Neural crest cell (in vitro differentiated cells): Measurements from ENCODE around the gene DCAF16. TPM values are rescaled to one million over a fixed set of nuclear protein-coding genes. Genes with fewer than 3 reads are reported as not detected.
"Not testable (repeated sequence)": the region's sequence is repeated elsewhere in the genome, so short reads cannot be mapped to it uniquely, and the experiment has no call there.

Experiments used
- DNase-seq: peaks from one replicate; pipeline ENCODE4 v3.0.0; 2021; ENCODE audit warnings: low read depth, mixed read lengths, low spot score
- H3K27ac Mint-ChIP-seq: one replicate; pipeline ENCODE4 v1.8.0; 2021; ENCODE audit warnings: mild to moderate bottlenecking, mixed read lengths; ENCODE audit not compliant: unreplicated experiment
- H3K27me3 Mint-ChIP-seq: 2 replicates; pipeline ENCODE4 v1.8.0; 2021; ENCODE audit warnings: low read depth, mild to moderate bottlenecking, mixed read lengths
- H3K36me3 Mint-ChIP-seq: 2 replicates; pipeline ENCODE4 v1.8.0; 2021; ENCODE audit warnings: low read depth, mild to moderate bottlenecking, mixed read lengths
- H3K4me1 Mint-ChIP-seq: 2 replicates; pipeline ENCODE4 v1.8.0; 2021; ENCODE audit warnings: mixed read lengths
- H3K4me3 Mint-ChIP-seq: one replicate; pipeline ENCODE4 v1.8.0; 2021; ENCODE audit warnings: mild to moderate bottlenecking, mixed read lengths
- H3K9me3 Mint-ChIP-seq: 2 replicates; pipeline ENCODE4 v1.8.0; 2021; ENCODE audit warnings: mixed read lengths
- CTCF ChIP-seq: fragments of 200-600 bp; sonication (generic); conservative IDR thresholded peaks from 2 replicates; pipeline ENCODE4 v1.5.0; 2021; ENCODE audit warnings: antibody characterized with exemption, mild to moderate bottlenecking
- long read RNA-seq: library from polyadenylated mRNA; unstranded; transcript quantifications from one replicate; pipeline ENCODE4 v2.0.0, GENCODE V29; 2020
- total RNA-seq: library from RNA; stranded (reverse); gene quantifications from 2 replicates; pipeline ENCODE4 v1.2.1, GENCODE V29; 2021

DCAF16 gene
- 57.4 and 58.2 TPM in 2 replicates for total RNA-seq
- long read RNA-seq, full-length matches to known transcripts, result 10 of 29 reads
- long read RNA-seq, partial matches to known transcripts, result 9 of 29 reads
- long read RNA-seq, other reads (novel, unspliced or antisense), result 10 of 29 reads

GRCh38 chr4:17810260-17811077 is at the start of gene DCAF16, which contains the start of gene NCAPG:
Gene DCAF16, minus strand, starts transcription at chr4:17810757. Its CDS starts 6,616 bp downstream, at chr4:17804141.
Gene NCAPG, plus strand, starts transcription at chr4:17810979. Its CDS starts 99 bp downstream, at chr4:17811078.
- Mint-ChIP-seq H3K9me3 (no peaks in the 10 kb centered on the region), H3K4me3 (peak within 1 kb of the TSS; percentile 97), H3K27ac (peak within 1 kb of the TSS; percentile 99), H3K4me1 (peaks cover 54% of the 10 kb centered on the region), H3K36me3 (peaks cover 6% of the 10 kb centered on the region), H3K27me3 (no peaks in the 10 kb centered on the region)
- no peak for TF ChIP-seq CTCF
- peak; percentile 99 for DNase-seq

- Mint-ChIP-seq H3K27ac (no peak overlapping the region), H3K9me3 (peaks cover 27% of the 10 kb centered on the region), H3K27me3 (no peaks in the 10 kb centered on the region), H3K4me1 (no peaks in the 10 kb centered on the region), H3K4me3 (no peak overlapping the region), H3K36me3 (peaks cover 47% of the 10 kb centered on the region)
- DNase-seq, result no peak
- TF ChIP-seq CTCF, result no peak
These were observed 49.3 kb upstream of the DCAF16 start for GRCh38 chr4:17859793-17860406.

- H3K27ac Mint-ChIP-seq, result no peak overlapping the region
- no peaks in the 10 kb centered on the region for H3K4me1 Mint-ChIP-seq
- H3K4me3 Mint-ChIP-seq, result no peak overlapping the region
- peaks cover 30% of the 10 kb centered on the region for H3K36me3 Mint-ChIP-seq
- no peak for DNase-seq
- no peaks in the 10 kb centered on the region for H3K27me3 Mint-ChIP-seq
- TF ChIP-seq CTCF, result no peak
- no peaks in the 10 kb centered on the region for H3K9me3 Mint-ChIP-seq
These were observed 43.5 kb upstream of the DCAF16 start for GRCh38 chr4:17854036-17854435.

GRCh38 chr4:17851959-17852358 is 41.4 kb upstream of the DCAF16 start:
- H3K27ac Mint-ChIP-seq, result no peak overlapping the region
- no peak for TF ChIP-seq CTCF
- peaks cover 2% of the 10 kb centered on the region for H3K27me3 Mint-ChIP-seq
- no peak overlapping the region for H3K4me3 Mint-ChIP-seq
- H3K4me1 Mint-ChIP-seq, result no peaks in the 10 kb centered on the region
- H3K36me3 Mint-ChIP-seq, result peaks cover 40% of the 10 kb centered on the region
- peaks cover 3% of the 10 kb centered on the region for H3K9me3 Mint-ChIP-seq
- DNase-seq, result no peak

- not testable (repeated sequence) for H3K9me3 Mint-ChIP-seq, H3K4me3 Mint-ChIP-seq, H3K27ac Mint-ChIP-seq, H3K4me1 Mint-ChIP-seq, DNase-seq, H3K27me3 Mint-ChIP-seq
- H3K36me3 Mint-ChIP-seq, result peaks cover 45% of the 10 kb centered on the region
These were observed 39.7 kb upstream of the DCAF16 start for GRCh38 chr4:17850295-17850694.

- DNase-seq, result no peak
- H3K27me3 Mint-ChIP-seq, result peaks cover 2% of the 10 kb centered on the region
- peaks cover 3% of the 10 kb centered on the region for H3K9me3 Mint-ChIP-seq
- TF ChIP-seq CTCF, result no peak
- no peaks in the 10 kb centered on the region for H3K4me1 Mint-ChIP-seq
- H3K4me3 Mint-ChIP-seq, result no peak overlapping the region
- peaks cover 53% of the 10 kb centered on the region for H3K36me3 Mint-ChIP-seq
- no peak overlapping the region for H3K27ac Mint-ChIP-seq
These were observed 35.7 kb upstream of the DCAF16 start for GRCh38 chr4:17846266-17846665.
